OCI-LY7 (cell line): ENCODE results near the gene EPS8L2. TPM values are rescaled to one million over a fixed set of nuclear protein-coding genes. Genes with fewer than 3 reads are reported as not detected.
A peak's percentile ranks its signal among the peaks of the same experiment; 100 is the strongest.

Source experiments
- BruUV-seq: library from RNA; stranded (reverse); fragments of 400-500 nt; replicated peaks from 2 replicates; lab custom pipeline; 2021; lab: Mats Ljungman, UMichigan
- CTCF ChIA-PET: fragments of 300-600 bp; sonication (Branson Sonifier 250); formaldehyde crosslinking; loops from one replicate; lab custom pipeline; 2022; ENCODE audit warnings: antibody characterized with exemption; ENCODE audit not compliant: unreplicated experiment; lab: Charles Lee
- POLR2A ChIA-PET: fragments of 300-600 bp; sonication (Branson Sonifier 250); formaldehyde crosslinking; loops from one replicate; lab custom pipeline; 2022; ENCODE audit warnings: antibody characterized with exemption; lab: Charles Lee
- DNase-seq: peaks from one replicate; pipeline ENCODE4 v3.0.0-alpha.2; 2015; ENCODE audit warnings: low spot score
- H2AFZ ChIP-seq: fragments of 200-600 bp; sonication (generic), shearing (Covaris generic); 2 replicates; pipeline ENCODE4 v1.6.1; 2014; ENCODE audit warnings: mild to moderate bottlenecking, antibody characterized with exemption, low read length, moderate library complexity
- H3K27ac ChIP-seq: fragments of 200-600 bp; sonication (generic); 2 replicates; pipeline ENCODE4 v1.5.1; 2014; ENCODE audit warnings: mixed run types, low read depth, mild to moderate bottlenecking, moderate library complexity, low read length, inconsistent platforms; ENCODE audit not compliant: poor library complexity, severe bottlenecking
- H3K36me3 ChIP-seq: fragments of 200-600 bp; sonication (generic); 2 replicates; pipeline ENCODE4 v1.6.1; 2014; ENCODE audit warnings: mild to moderate bottlenecking, antibody characterized with exemption, low read length, moderate library complexity, mixed read lengths; ENCODE audit not compliant: insufficient read depth
- H3K4me1 ChIP-seq: fragments of 200-600 bp; sonication (generic); 2 replicates; pipeline ENCODE4 v1.5.1; 2014; ENCODE audit warnings: mild to moderate bottlenecking, low read length; ENCODE audit not compliant: insufficient read depth, poor library complexity, severe bottlenecking
- H3K4me2 ChIP-seq: fragments of 200-600 bp; sonication (generic); 2 replicates; pipeline ENCODE4 v1.6.1; 2014; ENCODE audit warnings: mild to moderate bottlenecking, low read length
- H3K4me3 ChIP-seq: fragments of 200-600 bp; sonication (generic); 2 replicates; pipeline ENCODE4 v1.5.1; 2014; ENCODE audit warnings: mild to moderate bottlenecking, low read depth, low read length; ENCODE audit not compliant: poor library complexity, severe bottlenecking
- H3K79me2 ChIP-seq: fragments of 200-600 bp; sonication (generic); 2 replicates; pipeline ENCODE4 v1.6.1; 2016; ENCODE audit warnings: low read depth, mild to moderate bottlenecking, low read length, moderate library complexity, mixed read lengths; ENCODE audit not compliant: insufficient read depth
- H3K9me2 ChIP-seq: fragments of 200-600 bp; sonication (generic); 2 replicates; pipeline ENCODE4 v1.6.1; 2016; ENCODE audit warnings: mild to moderate bottlenecking, low read length, mixed read lengths; ENCODE audit not compliant: insufficient read depth
- H3K9me3 ChIP-seq: fragments of 200-600 bp; sonication (generic); 2 replicates; pipeline ENCODE4 v1.6.1; 2014; ENCODE audit warnings: mild to moderate bottlenecking, mixed run types, low read length, mixed read lengths
- H4K20me1 ChIP-seq: fragments of 200-600 bp; sonication (generic); 2 replicates; pipeline ENCODE4 v1.6.1; 2014; ENCODE audit warnings: mild to moderate bottlenecking, antibody characterized with exemption, low read length, moderate library complexity, mixed read lengths; ENCODE audit not compliant: insufficient read depth
- EZH2phosphoT487 ChIP-seq: fragments of 200-600 bp; sonication (generic); IDR thresholded peaks from 2 replicates; pipeline ENCODE4 v1.6.1; 2018; ENCODE audit warnings: low read depth, borderline replicate concordance, mild to moderate bottlenecking, mixed run types, antibody characterized with exemption, low read length, moderate library complexity, mixed read lengths
- intact Hi-C: fragments of 100-400 bp; cut with micrococcal nuclease; formaldehyde crosslinking; loops from one replicate; pipeline ENCODE4 v1.10.0; 2022; ENCODE audit not compliant: unreplicated experiment
- total RNA-seq, 2 experiments: library from RNA; depleted of rRNA in 1 of 2; stranded (reverse); fragments of >200 nt in 1 of 2; shearing (Covaris generic) in 1 of 2; gene quantifications; 2 replicates each; pipeline ENCODE4 v1.2.3, GENCODE V29; 2014 to 2022
- TF ChIP-seq, protein P1 (sequence below): fragments of 200-600 bp; sonication (generic); conservative IDR thresholded peaks from 2 replicates; pipeline ENCODE4 v1.5.1; 2014; ENCODE audit warnings: mild to moderate bottlenecking, antibody characterized with exemption, low read length, moderate library complexity, mixed read lengths

The EPS8L2 gene
- total RNA-seq, 2 experiments from 2014 or later, result 3.8 to 7.1 TPM

DNA sequence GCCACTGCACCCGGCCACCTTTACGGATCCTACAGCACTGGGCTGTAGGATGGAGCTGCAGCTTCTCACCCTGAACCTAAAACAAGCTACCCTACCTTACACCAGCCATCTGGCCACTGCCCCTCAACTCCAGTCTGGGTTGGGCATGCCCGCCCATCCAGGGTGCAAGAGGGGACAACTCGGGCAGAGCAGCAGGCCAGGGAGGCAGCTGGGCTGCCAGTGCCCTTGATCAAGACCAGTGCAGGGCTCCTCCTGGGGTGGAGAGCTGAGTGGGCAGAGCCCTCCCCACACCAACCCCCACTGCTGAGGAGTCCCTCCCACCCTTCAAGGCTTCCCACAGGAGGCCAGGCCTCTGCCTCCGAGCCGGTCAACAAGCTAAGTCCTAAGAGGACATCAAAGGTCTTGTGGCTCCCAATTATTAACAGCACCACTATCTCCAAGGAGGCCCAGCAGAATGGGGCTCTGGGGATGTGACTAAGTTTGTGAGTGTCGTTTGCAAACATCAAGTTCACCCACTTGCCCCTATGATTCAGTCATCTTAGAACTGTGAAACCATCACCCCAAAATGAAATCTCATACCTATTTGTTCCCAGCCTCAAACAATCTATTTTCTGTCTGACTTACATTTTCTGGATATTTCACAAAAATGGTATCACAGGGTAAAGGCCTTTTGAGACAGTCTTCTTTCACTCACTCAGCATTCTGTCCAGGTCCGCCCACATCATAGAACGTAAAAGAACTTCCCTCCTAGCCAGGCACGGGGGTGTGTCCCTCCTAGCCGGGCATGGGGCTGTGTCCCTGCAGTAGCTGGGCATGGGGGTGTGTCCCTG is 60.3 kb downstream of the EPS8L2 start:
- DNase-seq, result no peak
- Histone ChIP-seq H3K36me3 (peaks cover 88% of the 10 kb centered on the region), H3K4me1 (no peaks in the 10 kb centered on the region), H2AFZ (no peak overlapping the region), H3K4me2 (no peak overlapping the region), H3K9me2 (no peaks in the 10 kb centered on the region), H3K27ac (no peak overlapping the region), H3K4me3 (no peak overlapping the region), H3K9me3 (no peaks in the 10 kb centered on the region), H3K79me2 (no peaks in the 10 kb centered on the region), H4K20me1 (no peaks in the 10 kb centered on the region)
- TF ChIP-seq, protein P1, sequence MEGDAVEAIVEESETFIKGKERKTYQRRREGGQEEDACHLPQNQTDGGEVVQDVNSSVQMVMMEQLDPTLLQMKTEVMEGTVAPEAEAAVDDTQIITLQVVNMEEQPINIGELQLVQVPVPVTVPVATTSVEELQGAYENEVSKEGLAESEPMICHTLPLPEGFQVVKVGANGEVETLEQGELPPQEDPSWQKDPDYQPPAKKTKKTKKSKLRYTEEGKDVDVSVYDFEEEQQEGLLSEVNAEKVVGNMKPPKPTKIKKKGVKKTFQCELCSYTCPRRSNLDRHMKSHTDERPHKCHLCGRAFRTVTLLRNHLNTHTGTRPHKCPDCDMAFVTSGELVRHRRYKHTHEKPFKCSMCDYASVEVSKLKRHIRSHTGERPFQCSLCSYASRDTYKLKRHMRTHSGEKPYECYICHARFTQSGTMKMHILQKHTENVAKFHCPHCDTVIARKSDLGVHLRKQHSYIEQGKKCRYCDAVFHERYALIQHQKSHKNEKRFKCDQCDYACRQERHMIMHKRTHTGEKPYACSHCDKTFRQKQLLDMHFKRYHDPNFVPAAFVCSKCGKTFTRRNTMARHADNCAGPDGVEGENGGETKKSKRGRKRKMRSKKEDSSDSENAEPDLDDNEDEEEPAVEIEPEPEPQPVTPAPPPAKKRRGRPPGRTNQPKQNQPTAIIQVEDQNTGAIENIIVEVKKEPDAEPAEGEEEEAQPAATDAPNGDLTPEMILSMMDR, result no peak
- TF ChIP-seq EZH2phosphoT487, result no peak
- intact Hi-C loops, result no loop called here
- POLR2A ChIA-PET, result no interaction called here
- no TSS peak for BruUV-seq
- CTCF ChIA-PET, result no interaction called here

DNA sequence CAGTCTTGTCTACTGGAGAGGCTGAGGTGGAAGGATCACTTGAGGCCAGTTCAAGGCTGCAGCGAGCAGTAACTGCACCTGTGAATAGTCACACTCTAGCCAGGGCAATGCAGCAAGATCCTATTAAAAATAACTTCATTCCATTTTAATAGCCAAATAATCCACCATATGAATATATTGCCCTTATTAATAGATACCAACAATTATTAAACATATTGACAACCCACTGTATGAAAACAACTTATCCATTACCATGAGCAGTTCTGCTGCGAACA is 60.8 kb downstream of the EPS8L2 start:
- no peaks in the 10 kb centered on the region for H3K79me2 ChIP-seq
- ChIA-PET POLR2A (no interaction called here), CTCF (no interaction called here)
- no peak for DNase-seq
- no peak overlapping the region for H2AFZ ChIP-seq
- no peaks in the 10 kb centered on the region for H3K9me2 ChIP-seq
- H3K36me3 ChIP-seq, result peaks cover 88% of the 10 kb centered on the region
- H4K20me1 ChIP-seq, result no peaks in the 10 kb centered on the region
- no peak overlapping the region for H3K4me3 ChIP-seq
- BruUV-seq, result no TSS peak
- no peaks in the 10 kb centered on the region for H3K9me3 ChIP-seq
- H3K4me2 ChIP-seq, result no peak overlapping the region
- intact Hi-C loops, result no loop called here
- H3K27ac ChIP-seq, result no peak overlapping the region
- no peaks in the 10 kb centered on the region for H3K4me1 ChIP-seq
- TF ChIP-seq EZH2phosphoT487, result no peak
- TF ChIP-seq, protein P1, result no peak

DNA sequence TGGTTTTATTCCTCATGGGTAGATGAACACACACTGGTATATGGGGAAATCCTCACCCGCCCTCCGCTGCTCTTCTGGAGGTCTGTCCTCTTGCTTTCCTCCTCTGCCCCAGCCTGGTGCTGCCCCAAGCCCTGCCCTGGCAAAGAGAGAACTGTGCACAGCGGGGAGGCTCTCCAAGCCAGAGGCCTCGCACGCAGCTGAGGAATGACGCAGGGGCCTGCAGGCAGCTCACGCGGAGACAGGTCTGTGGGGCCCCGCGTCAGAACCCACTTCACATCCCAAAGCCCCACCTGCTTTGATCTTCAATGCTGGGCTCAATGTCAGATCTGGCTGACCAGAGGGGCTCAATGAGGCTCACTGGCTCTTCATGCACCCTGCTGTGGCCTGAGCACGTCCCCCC is 61.2 kb downstream of the EPS8L2 start:
- TF ChIP-seq, protein P1, result no peak
- TF ChIP-seq EZH2phosphoT487, result no peak
- Histone ChIP-seq H3K4me1 (no peaks in the 10 kb centered on the region), H3K27ac (no peak overlapping the region), H3K79me2 (no peaks in the 10 kb centered on the region), H3K9me3 (no peaks in the 10 kb centered on the region), H3K36me3 (peaks cover 88% of the 10 kb centered on the region), H3K9me2 (no peaks in the 10 kb centered on the region), H4K20me1 (no peaks in the 10 kb centered on the region), H3K4me2 (no peak overlapping the region), H3K4me3 (no peak overlapping the region), H2AFZ (no peak overlapping the region)
- DNase-seq, result no peak
- ChIA-PET CTCF (no interaction called here), POLR2A (no interaction called here)
- BruUV-seq, result TSS peak; percentile 80
- intact Hi-C loops, result no loop called here
